ENCODE results near the gene OBP2B. TPM values are rescaled to one million over a fixed set of nuclear protein-coding genes. Genes with fewer than 3 reads are reported as not detected.
"Not testable (repeated sequence)": the region's sequence is repeated elsewhere in the genome, so short reads cannot be mapped to it uniquely, and the experiment has no call there.

OBP2B gene
- polyA plus RNA-seq, 3 donors: not detected

DNA sequence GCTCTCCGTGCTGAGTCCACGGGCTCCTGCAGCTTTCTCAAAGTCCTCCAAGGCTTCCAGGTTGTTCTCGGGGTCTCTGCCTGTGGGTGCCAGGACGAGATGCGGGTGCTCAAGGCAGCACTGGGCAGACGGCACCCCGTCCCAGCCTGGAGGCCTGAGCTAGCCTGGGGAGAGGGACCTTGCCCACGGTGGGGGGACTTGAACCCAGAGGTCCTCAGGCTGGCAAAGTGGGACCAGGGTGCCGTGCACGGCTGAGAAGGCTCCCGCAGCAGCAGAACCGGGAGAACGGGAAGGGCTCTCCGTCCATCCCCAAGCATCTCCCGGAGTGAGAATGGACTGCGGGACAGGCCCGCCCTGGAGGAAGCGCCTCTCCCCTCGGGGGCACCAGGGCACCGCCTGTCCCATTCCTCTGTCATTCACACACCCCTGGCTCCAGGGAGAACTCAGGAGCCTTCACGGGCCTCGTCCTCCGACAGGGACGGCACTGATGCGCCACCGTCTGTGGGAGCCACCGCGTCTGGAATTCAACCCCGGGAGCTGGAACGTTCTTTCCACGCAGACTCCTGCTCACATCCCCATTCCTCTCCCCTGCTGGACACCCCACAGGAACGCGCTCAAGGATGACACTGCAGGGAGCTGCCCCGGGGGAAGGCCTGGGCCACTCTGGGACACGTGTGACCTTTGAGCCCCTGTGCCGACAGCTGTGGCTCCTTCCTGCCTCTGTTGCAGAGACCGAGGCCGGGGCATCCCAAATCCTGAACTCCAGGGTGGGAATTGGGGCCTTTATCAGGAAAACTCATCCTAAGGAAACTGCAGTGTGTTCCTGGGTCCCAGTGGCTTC is 16.3 kb upstream of the OBP2B start:
- intact Hi-C loops (cut with micrococcal nuclease): no loop called here

DNA sequence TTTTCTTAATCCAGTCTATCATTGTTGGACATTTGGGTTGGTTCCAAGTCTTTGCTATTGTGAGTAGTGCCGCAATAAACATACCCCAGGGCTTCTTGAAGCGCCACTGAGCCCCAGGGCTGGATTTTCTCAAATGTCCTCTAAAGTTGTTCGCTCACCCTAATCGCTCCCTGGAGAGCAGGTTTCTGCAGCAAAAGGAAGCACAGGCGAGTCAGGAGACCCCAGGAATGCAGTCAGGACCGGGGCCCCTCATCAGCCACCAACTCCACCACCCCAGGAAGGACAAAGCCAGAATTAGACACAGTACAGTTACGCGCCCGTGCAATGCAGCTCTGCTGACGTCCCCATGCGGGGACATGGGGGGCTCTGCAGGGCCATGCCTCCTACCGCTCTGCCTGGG is 15.7 kb upstream of the OBP2B start:
- H3K27ac Mint-ChIP-seq: no peak overlapping the region
- Histone ChIP-seq H3K27ac (ENCODE audit: low read depth in 1 of 2, low read length in 2 of 2) (no peak overlapping the region), H4K20me1 (ENCODE audit: insufficient read depth, low read length) (no peaks in the 10 kb centered on the region), H3K4me2 (replicated peaks; ENCODE audit: extremely low read depth, low read length, poor library complexity, severe bottlenecking) (no peak overlapping the region), H3K9ac (ENCODE audit: insufficient read depth, low read length, poor library complexity, severe bottlenecking) (no peak overlapping the region), H3K9me3 (replicated peaks in 1 of 2; ENCODE audit: control insufficient read depth in 1 of 2, insufficient read depth in 1 of 2, low read length in 2 of 2) (no peaks in the 10 kb centered on the region), H2AFZ (ENCODE audit: insufficient read depth, low read depth, low read length, poor library complexity, severe bottlenecking) (no peak overlapping the region), H3K27me3 (ENCODE audit: control insufficient read depth in 2 of 2, insufficient read depth in 2 of 2, low read length in 2 of 2) (no peaks in the 10 kb centered on the region), H3K36me3 (replicated peaks in 1 of 2; ENCODE audit: control insufficient read depth in 1 of 2, insufficient read depth in 2 of 2, low read length in 2 of 2) (no peaks in the 10 kb centered on the region), H3K4me3 (replicated peaks in 1 of 3; ENCODE audit: low read depth in 2 of 3, low read length in 3 of 3) (no peak overlapping the region), H3K4me1 (ENCODE audit: control insufficient read depth in 1 of 2, insufficient read depth in 2 of 2, low read length in 2 of 2) (no peaks in the 10 kb centered on the region), H3K79me2 (ENCODE audit: insufficient read depth, low read length) (no peaks in the 10 kb centered on the region)
- intact Hi-C loops (cut with micrococcal nuclease): no loop called here
- peaks cover 0 to 3% (median 0%) of the 10 kb centered on the region in 7 donors for H3K9me3 Mint-ChIP-seq
- no peak overlapping the region for H3K4me3 Mint-ChIP-seq
- H3K4me1 Mint-ChIP-seq: peaks cover 3% of the 10 kb centered on the region
- no peak for DNase-seq
- 89% methylated on average over 12 of the region's 12 CpGs for WGBS (ENCODE audit: insufficient coverage)
- H3K36me3 Mint-ChIP-seq: no peaks in the 10 kb centered on the region
- TF ChIP-seq, protein P1, sequence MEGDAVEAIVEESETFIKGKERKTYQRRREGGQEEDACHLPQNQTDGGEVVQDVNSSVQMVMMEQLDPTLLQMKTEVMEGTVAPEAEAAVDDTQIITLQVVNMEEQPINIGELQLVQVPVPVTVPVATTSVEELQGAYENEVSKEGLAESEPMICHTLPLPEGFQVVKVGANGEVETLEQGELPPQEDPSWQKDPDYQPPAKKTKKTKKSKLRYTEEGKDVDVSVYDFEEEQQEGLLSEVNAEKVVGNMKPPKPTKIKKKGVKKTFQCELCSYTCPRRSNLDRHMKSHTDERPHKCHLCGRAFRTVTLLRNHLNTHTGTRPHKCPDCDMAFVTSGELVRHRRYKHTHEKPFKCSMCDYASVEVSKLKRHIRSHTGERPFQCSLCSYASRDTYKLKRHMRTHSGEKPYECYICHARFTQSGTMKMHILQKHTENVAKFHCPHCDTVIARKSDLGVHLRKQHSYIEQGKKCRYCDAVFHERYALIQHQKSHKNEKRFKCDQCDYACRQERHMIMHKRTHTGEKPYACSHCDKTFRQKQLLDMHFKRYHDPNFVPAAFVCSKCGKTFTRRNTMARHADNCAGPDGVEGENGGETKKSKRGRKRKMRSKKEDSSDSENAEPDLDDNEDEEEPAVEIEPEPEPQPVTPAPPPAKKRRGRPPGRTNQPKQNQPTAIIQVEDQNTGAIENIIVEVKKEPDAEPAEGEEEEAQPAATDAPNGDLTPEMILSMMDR (IDR thresholded peaks at IDR 0.05): no peak
- H3K27me3 Mint-ChIP-seq (ENCODE audit: low read depth in 3 of 3): peaks cover 3 to 9% (median 7%) of the 10 kb centered on the region in 3 donors

More for the DNA sequence above, 16.3 kb upstream of the OBP2B start:
- Mint-ChIP-seq H3K27ac (no peak overlapping the region), H3K27me3 (ENCODE audit: low read depth in 3 of 3) (peaks cover 3 to 6% (median 5%) of the 10 kb centered on the region in 3 donors), H3K9me3 (peaks cover 0 to 3% (median 0%) of the 10 kb centered on the region in 7 donors), H3K36me3 (no peaks in the 10 kb centered on the region), H3K4me1 (peaks cover 3% of the 10 kb centered on the region), H3K4me3 (no peak overlapping the region)
- Histone ChIP-seq H3K27me3 (ENCODE audit: control insufficient read depth in 2 of 2, insufficient read depth in 2 of 2, low read length in 2 of 2) (no peaks in the 10 kb centered on the region), H3K9ac (ENCODE audit: insufficient read depth, low read length, poor library complexity, severe bottlenecking) (no peak overlapping the region), H2AFZ (ENCODE audit: insufficient read depth, low read depth, low read length, poor library complexity, severe bottlenecking) (no peak overlapping the region), H3K27ac (ENCODE audit: low read depth in 1 of 2, low read length in 2 of 2) (no peak overlapping the region), H3K36me3 (replicated peaks in 1 of 2; ENCODE audit: control insufficient read depth in 1 of 2, insufficient read depth in 2 of 2, low read length in 2 of 2) (no peaks in the 10 kb centered on the region), H3K9me3 (replicated peaks in 1 of 2; ENCODE audit: control insufficient read depth in 1 of 2, insufficient read depth in 1 of 2, low read length in 2 of 2) (no peaks in the 10 kb centered on the region), H4K20me1 (ENCODE audit: insufficient read depth, low read length) (no peaks in the 10 kb centered on the region), H3K4me2 (replicated peaks; ENCODE audit: extremely low read depth, low read length, poor library complexity, severe bottlenecking) (no peak overlapping the region), H3K4me1 (ENCODE audit: control insufficient read depth in 1 of 2, insufficient read depth in 2 of 2, low read length in 2 of 2) (no peaks in the 10 kb centered on the region), H3K79me2 (ENCODE audit: insufficient read depth, low read length) (no peaks in the 10 kb centered on the region), H3K4me3 (replicated peaks in 1 of 3; ENCODE audit: low read depth in 2 of 3, low read length in 3 of 3) (no peak overlapping the region)
- DNase-seq: no peak
- TF ChIP-seq, protein P1 (IDR thresholded peaks at IDR 0.05): no peak
- WGBS (ENCODE audit: insufficient coverage): 95% methylated on average over 36 of the region's 38 CpGs

DNA sequence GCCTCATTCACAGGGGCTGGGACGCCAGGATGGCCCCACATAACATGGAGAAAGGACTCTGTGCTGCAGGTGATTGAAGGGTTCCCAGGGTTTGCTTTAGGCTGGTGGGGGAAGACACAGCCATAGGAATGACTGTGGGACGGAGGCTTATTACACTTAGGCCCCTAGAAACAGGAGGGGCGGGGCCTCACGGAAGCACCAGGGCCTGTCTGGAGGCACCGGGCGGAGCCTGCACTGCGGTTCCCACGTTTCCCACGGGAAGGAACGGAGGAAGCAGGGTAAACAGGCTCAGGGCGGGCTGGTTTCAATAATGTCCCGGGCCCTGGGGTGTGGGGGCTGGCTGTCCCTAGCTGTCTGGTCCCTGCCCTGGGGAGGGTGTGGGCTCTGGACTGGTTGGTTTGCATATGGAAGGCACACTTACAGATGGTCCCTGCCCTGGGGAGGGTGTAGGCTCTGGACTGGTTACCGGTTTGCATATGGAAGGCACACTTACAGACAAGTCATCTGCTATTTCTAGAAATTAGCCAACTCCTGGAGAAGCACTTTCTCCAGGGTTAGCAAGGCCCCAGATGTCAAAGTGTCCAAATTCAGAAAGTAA is 14.2 kb upstream of the OBP2B start:
- H3K4me3 Mint-ChIP-seq; H3K9me3 Mint-ChIP-seq; H3K4me3 ChIP-seq (replicated peaks in 1 of 3; ENCODE audit: low read depth in 2 of 3, low read length in 3 of 3); H3K79me2 ChIP-seq (ENCODE audit: insufficient read depth, low read length); H4K20me1 ChIP-seq (ENCODE audit: insufficient read depth, low read length); H3K4me2 ChIP-seq (replicated peaks; ENCODE audit: extremely low read depth, low read length, poor library complexity, severe bottlenecking); H3K9me3 ChIP-seq (replicated peaks in 1 of 2; ENCODE audit: control insufficient read depth in 1 of 2, insufficient read depth in 1 of 2, low read length in 2 of 2); H3K9ac ChIP-seq (ENCODE audit: insufficient read depth, low read length, poor library complexity, severe bottlenecking); DNase-seq; H3K27me3 ChIP-seq (ENCODE audit: control insufficient read depth in 2 of 2, insufficient read depth in 2 of 2, low read length in 2 of 2); H3K36me3 Mint-ChIP-seq; H2AFZ ChIP-seq (ENCODE audit: insufficient read depth, low read depth, low read length, poor library complexity, severe bottlenecking); H3K4me1 ChIP-seq (ENCODE audit: control insufficient read depth in 1 of 2, insufficient read depth in 2 of 2, low read length in 2 of 2); H3K4me1 Mint-ChIP-seq; intact Hi-C loops (cut with micrococcal nuclease); H3K27ac ChIP-seq (ENCODE audit: low read depth in 1 of 2, low read length in 2 of 2); H3K36me3 ChIP-seq (replicated peaks in 1 of 2; ENCODE audit: control insufficient read depth in 1 of 2, insufficient read depth in 2 of 2, low read length in 2 of 2): not testable (repeated sequence)
- WGBS (ENCODE audit: insufficient coverage): 23% methylated on average over 9 of the region's 13 CpGs
- peaks cover 3 to 13% (median 11%) of the 10 kb centered on the region in 3 donors for H3K27me3 Mint-ChIP-seq (ENCODE audit: low read depth in 3 of 3)
- peak overlapping the region in 1 of 7 donors; percentile 48 for H3K27ac Mint-ChIP-seq
